CD1c-positive myeloid dendritic cell (primary cell): ENCODE measurements around the gene U2AF1L4.

Experiments used
- DNase-seq: peaks from one replicate; pipeline ENCODE4 v3.0.0-alpha.2; 2016; ENCODE audit errors: extremely low spot score

The U2AF1L4 gene

GRCh38 chr19:35712567-35713505, 32.4 kb downstream of the U2AF1L4 start:
- no peak for DNase-seq

GRCh38 chr19:35710784-35711723, 34.2 kb downstream of the U2AF1L4 start:
- DNase-seq = no peak

GRCh38 chr19:35708391-35708790, 36.8 kb downstream of the U2AF1L4 start:
- DNase-seq = no peak

GRCh38 chr19:35704218-35704617, 41.0 kb downstream of the U2AF1L4 start, which contains the start of gene ZBTB32:
Gene ZBTB32, plus strand, starts transcription at chr19:35704558. Its CDS starts 10,069 bp downstream, at chr19:35714627.
- DNase-seq = peak; percentile 50

GRCh38 chr19:35703343-35703742, 41.9 kb downstream of the U2AF1L4 start:
- no peak for DNase-seq

GRCh38 chr19:35702223-35703012, 42.8 kb downstream of the U2AF1L4 start:
- DNase-seq = peak; percentile 97

GRCh38 chr19:35696835-35697234, 48.4 kb downstream of the U2AF1L4 start:
- DNase-seq = no peak

GRCh38 chr19:35695895-35696422, 49.3 kb downstream of the U2AF1L4 start:
- DNase-seq = no peak

GRCh38 chr19:35693835-35694599, 51.2 kb downstream of the U2AF1L4 start:
- DNase-seq = peak; percentile 93

- DNase-seq = no peak
Measured at GRCh38 chr19:35693422-35693821, 51.8 kb downstream of the U2AF1L4 start.
